GM12878 (cell line): ENCODE measurements around the gene SLC15A5. TPM values are rescaled to one million over a fixed set of nuclear protein-coding genes. Genes with fewer than 3 reads are reported as not detected.

Experiments used
- ATAC-seq: fragments of 200-7000 bp; cut with Tn5 transposase; 3 replicates; pipeline ENCODE4 v1.9.1; 2020; ENCODE audit warnings: mild to moderate bottlenecking, moderate library complexity
- BruUV-seq: library from RNA; stranded (reverse); fragments of 400-500 nt; replicated peaks from 2 replicates; lab custom pipeline; 2021; lab: Mats Ljungman, UMichigan
- CTCF ChIA-PET: fragments of 300-600 bp; sonication (Branson Sonifier 250); formaldehyde crosslinking; extraction: SDS; loops from one replicate; lab custom pipeline; 2021; ENCODE audit warnings: inconsistent platforms; lab: Yijun Ruan, JAX
- POLR2A ChIA-PET: fragments of 350-600 bp; formaldehyde crosslinking; extraction: SDS; loops from one replicate; lab custom pipeline; 2021; ENCODE audit warnings: inconsistent platforms; lab: Charles Lee
- RAD21 ChIA-PET: fragments of 300-600 bp; sonication (Branson Sonifier 250); formaldehyde crosslinking; loops from one replicate; lab custom pipeline; 2023; ENCODE audit warnings: antibody characterized with exemption; ENCODE audit not compliant: unreplicated experiment; lab: Charles Lee
- SMC1A ChIA-PET: fragments of 300-600 bp; sonication (Branson Sonifier 250); formaldehyde crosslinking; loops from one replicate; lab custom pipeline; 2023; ENCODE audit not compliant: unreplicated experiment, uncharacterized antibody; lab: Charles Lee
- DNase-seq: peaks from one replicate; pipeline ENCODE4 v3.0.0-alpha.2; 2011; ENCODE audit warnings: low read depth, low spot score
- FAIRE-seq: peaks from 3 replicates; lab custom pipeline; 2011; peaks lifted over from hg19 to GRCh38; lab: Jason Lieb, UNC
- H2AFZ ChIP-seq: 2 replicates; pipeline ENCODE4 v1.6.0; 2011; ENCODE audit warnings: low read depth, low read length, control low read depth; ENCODE audit not compliant: control insufficient read depth
- H3K27ac ChIP-seq: 2 replicates; pipeline ENCODE4 v1.5.1; 2011; ENCODE audit warnings: control low read depth; ENCODE audit not compliant: control insufficient read depth, insufficient read depth
- H3K27me3 ChIP-seq, 2 experiments: replicated peaks in 1 of 2; 2 replicates each; pipeline versions ENCODE4 v1.6.0 to v1.6.1; 2011; ENCODE audit warnings: low read length in 1 of 2; ENCODE audit not compliant: control insufficient read depth in 2 of 2, insufficient read depth in 2 of 2
- H3K36me3 ChIP-seq, 2 experiments: 2 replicates each; pipeline ENCODE4 v1.5.1; 2011; ENCODE audit warnings: low read length in 1 of 2; ENCODE audit not compliant: control insufficient read depth in 2 of 2, insufficient read depth in 2 of 2
- H3K4me1 ChIP-seq: 2 replicates; pipeline ENCODE4 v1.6.1; 2011; ENCODE audit warnings: mild to moderate bottlenecking, low read length, moderate library complexity, mixed read lengths; ENCODE audit not compliant: control insufficient read depth, insufficient read depth
- H3K4me2 ChIP-seq: 2 replicates; pipeline ENCODE4 v1.6.0; 2011; ENCODE audit warnings: control low read depth; ENCODE audit not compliant: control insufficient read depth, insufficient read depth
- H3K4me3 ChIP-seq: fragments of 200-600 bp; sonication (generic); 2 replicates; pipeline ENCODE4 v1.5.1; 2016
- H3K79me2 ChIP-seq: 2 replicates; pipeline ENCODE4 v1.6.0; 2011; ENCODE audit warnings: low read length; ENCODE audit not compliant: control insufficient read depth, insufficient read depth
- H3K9ac ChIP-seq: 2 replicates; pipeline ENCODE4 v1.8.0; 2011; ENCODE audit warnings: low read length, control low read depth, mixed read lengths; ENCODE audit not compliant: control insufficient read depth, insufficient read depth
- H3K9me3 ChIP-seq: replicated peaks from 3 replicates; pipeline ENCODE4 v1.5.1; 2011; ENCODE audit warnings: mild to moderate bottlenecking, low read length; ENCODE audit not compliant: control insufficient read depth, insufficient read depth
- H4K20me1 ChIP-seq: 2 replicates; pipeline ENCODE4 v1.6.0; 2011; ENCODE audit not compliant: control insufficient read depth, insufficient read depth
- DPF2 ChIP-seq: fragments of 450-650 bp; IDR thresholded peaks from 2 replicates; pipeline ENCODE4 v1.6.1; 2017; ENCODE audit warnings: mild to moderate bottlenecking
- HDAC2 ChIP-seq: fragments of 200-600 bp; sonication (generic); IDR thresholded peaks from 2 replicates; pipeline ENCODE4 v1.6.1; 2017
- LARP7 ChIP-seq: fragments of 450-650 bp; IDR thresholded peaks from 2 replicates; pipeline ENCODE4 v1.6.1; 2017; ENCODE audit warnings: mild to moderate bottlenecking
- NFXL1 ChIP-seq: fragments of 450-650 bp; IDR thresholded peaks from 2 replicates; pipeline ENCODE4 v1.6.1; 2017; ENCODE audit warnings: antibody characterized with exemption, mild to moderate bottlenecking, borderline replicate concordance
- NR2C2 ChIP-seq: IDR thresholded peaks from 2 replicates; pipeline ENCODE4 v1.6.1; 2011; ENCODE audit warnings: borderline replicate concordance, low read depth; ENCODE audit not compliant: control insufficient read depth, insufficient read length
- POLR2AphosphoS2 ChIP-seq: IDR thresholded peaks from 2 replicates; pipeline ENCODE4 v1.6.1; 2011; ENCODE audit warnings: low read depth, mild to moderate bottlenecking, low read length, improper control_type of control experiment, moderate library complexity
- RCOR1 ChIP-seq: conservative IDR thresholded peaks from 2 replicates; pipeline ENCODE4 v1.6.1; 2012; ENCODE audit warnings: low read depth, low read length, improper control_type of control experiment
- SIX5 ChIP-seq: IDR thresholded peaks from 2 replicates; pipeline ENCODE4 v1.6.1; 2011; ENCODE audit warnings: mild to moderate bottlenecking, low read depth, low read length, moderate library complexity; ENCODE audit not compliant: severe bottlenecking
- TAF1 ChIP-seq: IDR thresholded peaks from 2 replicates; pipeline ENCODE4 v1.6.1; 2011; ENCODE audit warnings: mild to moderate bottlenecking, low read depth, low read length, borderline replicate concordance
- YY1 ChIP-seq: IDR thresholded peaks from 2 replicates; pipeline ENCODE4 v1.6.1; 2011; ENCODE audit warnings: low read depth, mild to moderate bottlenecking, low read length
- WGBS: methylation state at CpG from one replicate; pipeline ENCODE4 v1.1.6; 2016; ENCODE audit warnings: low lambda C conversion rate; ENCODE audit not compliant: insufficient replicate concordance, insufficient coverage; ENCODE audit errors: missing lambda C conversion rate; 5-methylcytosine and 5-hydroxymethylcytosine counted together
- in situ Hi-C: fragments of 300-500 bp; cut with MboI; formaldehyde crosslinking; loops from 9 replicates; pipeline ENCODE4 v1.14.3; 2018; ENCODE audit warnings: mixed read lengths
- intact Hi-C: fragments of 100-400 bp; cut with micrococcal nuclease; formaldehyde crosslinking; loops from one replicate; pipeline ENCODE4 v1.14.2; 2022; ENCODE audit not compliant: unreplicated experiment
- polyA plus RNA-seq, 11 experiments: library from polyadenylated mRNA; depleted of rRNA in 4 of 11; unstranded in 6 of 11; stranded (reverse) in 5 of 11; fragments of >200 nt; fragmentation: Nextera tagmentation in 4 of 11; fragmentation: Illumina TruSeq in 1 of 11; extraction: Ambion mirVana in 4 of 11; extraction: Trizol in 1 of 11; gene quantifications; 1 replicate in 1 of 11; 2 replicates in 10 of 11; pipeline versions ENCODE4 v1.2.1 to v1.2.3, GENCODE V29; 2011 to 2016; ENCODE audit warnings: inconsistent platforms in 2 of 11, missing spikeins in 2 of 11, low read depth in 1 of 11
- total RNA-seq, 4 experiments: library from RNA; depleted of rRNA in 3 of 4; stranded (reverse); fragments of >200 nt in 3 of 4; fragmentation: Illumina TruSeq in 1 of 4; extraction: Trizol in 1 of 4; gene quantifications; 2 replicates each; pipeline versions ENCODE4 v1.2.1 to v1.2.3, GENCODE V29; 2013 to 2021
- TF ChIP-seq, protein P1 (sequence below): fragments of 450-650 bp; formaldehyde crosslinking; IDR thresholded peaks from 2 replicates; pipeline ENCODE4 v1.4.0; 2020; ENCODE audit warnings: mild to moderate bottlenecking, moderate library complexity

SLC15A5 gene
- total and polyA plus RNA-seq, 10 of the 15 experiments (the other 5 are each of a cell fraction or from before 2014, with no cell fraction given) = not detected

DNA sequence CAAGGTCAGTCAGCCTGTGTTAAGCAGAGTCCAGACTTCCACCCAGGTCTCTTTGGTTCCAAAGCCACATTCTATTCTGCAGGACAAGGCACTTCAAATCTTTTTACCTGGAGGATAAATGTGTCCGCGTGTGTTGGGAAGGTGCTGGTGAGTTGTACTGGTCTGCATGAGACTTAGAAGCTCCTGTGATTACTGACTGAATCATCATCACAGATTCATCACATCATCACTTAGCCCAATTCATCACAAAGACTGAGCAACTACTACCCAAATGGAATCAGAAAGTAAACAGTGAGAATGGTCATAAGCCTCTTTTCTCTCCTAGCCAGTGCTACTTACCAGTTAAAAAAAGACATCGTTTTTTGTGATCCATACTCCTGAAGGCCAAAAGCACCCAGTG, 5.3 kb downstream of the SLC15A5 start:
- DNase-seq (no peak), FAIRE-seq (no peak), ATAC-seq (no peak)
- no peak overlapping the region for H3K4me3 ChIP-seq
- CTCF ChIA-PET = no interaction called here
- RAD21 ChIA-PET = no interaction called here
- POLR2A ChIA-PET = no interaction called here
- no peak overlapping the region for H3K9ac ChIP-seq
- H3K27ac ChIP-seq = no peak overlapping the region
- H3K79me2 ChIP-seq = no peaks in the 10 kb centered on the region
- H3K36me3 ChIP-seq = no peaks in the 10 kb centered on the region
- intact Hi-C loops (no loop called here), in situ Hi-C loops (no loop called here)
- H3K27me3 ChIP-seq = no peaks in the 10 kb centered on the region
- no peaks in the 10 kb centered on the region for H4K20me1 ChIP-seq
- SMC1A ChIA-PET = no interaction called here
- H3K4me2 ChIP-seq = no peak overlapping the region
- H3K9me3 ChIP-seq = no peaks in the 10 kb centered on the region
- no peaks in the 10 kb centered on the region for H3K4me1 ChIP-seq
- 10% methylated on average over 3 of the region's 3 CpGs for WGBS
- no TSS peak for BruUV-seq
- H2AFZ ChIP-seq = no peak overlapping the region
- TF ChIP-seq TAF1 (no peak), POLR2AphosphoS2 (no peak), LARP7 (no peak), SIX5 (no peak), HDAC2 (no peak), YY1 (no peak), NFXL1 (no peak), DPF2 (no peak), RCOR1 (no peak), NR2C2 (no peak)
- TF ChIP-seq, protein P1, sequence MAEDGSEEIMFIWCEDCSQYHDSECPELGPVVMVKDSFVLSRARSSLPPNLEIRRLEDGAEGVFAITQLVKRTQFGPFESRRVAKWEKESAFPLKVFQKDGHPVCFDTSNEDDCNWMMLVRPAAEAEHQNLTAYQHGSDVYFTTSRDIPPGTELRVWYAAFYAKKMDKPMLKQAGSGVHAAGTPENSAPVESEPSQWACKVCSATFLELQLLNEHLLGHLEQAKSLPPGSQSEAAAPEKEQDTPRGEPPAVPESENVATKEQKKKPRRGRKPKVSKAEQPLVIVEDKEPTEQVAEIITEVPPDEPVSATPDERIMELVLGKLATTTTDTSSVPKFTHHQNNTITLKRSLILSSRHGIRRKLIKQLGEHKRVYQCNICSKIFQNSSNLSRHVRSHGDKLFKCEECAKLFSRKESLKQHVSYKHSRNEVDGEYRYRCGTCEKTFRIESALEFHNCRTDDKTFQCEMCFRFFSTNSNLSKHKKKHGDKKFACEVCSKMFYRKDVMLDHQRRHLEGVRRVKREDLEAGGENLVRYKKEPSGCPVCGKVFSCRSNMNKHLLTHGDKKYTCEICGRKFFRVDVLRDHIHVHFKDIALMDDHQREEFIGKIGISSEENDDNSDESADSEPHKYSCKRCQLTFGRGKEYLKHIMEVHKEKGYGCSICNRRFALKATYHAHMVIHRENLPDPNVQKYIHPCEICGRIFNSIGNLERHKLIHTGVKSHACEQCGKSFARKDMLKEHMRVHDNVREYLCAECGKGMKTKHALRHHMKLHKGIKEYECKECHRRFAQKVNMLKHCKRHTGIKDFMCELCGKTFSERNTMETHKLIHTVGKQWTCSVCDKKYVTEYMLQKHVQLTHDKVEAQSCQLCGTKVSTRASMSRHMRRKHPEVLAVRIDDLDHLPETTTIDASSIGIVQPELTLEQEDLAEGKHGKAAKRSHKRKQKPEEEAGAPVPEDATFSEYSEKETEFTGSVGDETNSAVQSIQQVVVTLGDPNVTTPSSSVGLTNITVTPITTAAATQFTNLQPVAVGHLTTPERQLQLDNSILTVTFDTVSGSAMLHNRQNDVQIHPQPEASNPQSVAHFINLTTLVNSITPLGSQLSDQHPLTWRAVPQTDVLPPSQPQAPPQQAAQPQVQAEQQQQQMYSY (CRISPR knock-in tag) = no peak
